ENCODE data around the gene KCNMA1. TPM values are rescaled to one million over a fixed set of nuclear protein-coding genes. Genes with fewer than 3 reads are reported as not detected.

Gene KCNMA1
- total and polyA plus RNA-seq, 2 donors (not counting 1 experiment from before 2014, with no cell fraction given) = 0.82 to 3.1 TPM

GRCh38 chr10:76915316-76915715, 722.3 kb downstream of the KCNMA1 start:
- Histone ChIP-seq H3K4me3 (ENCODE audit: control extremely low read depth in 1 of 5, extremely low read depth in 1 of 5, insufficient read depth in 1 of 5, low read depth in 2 of 5, low read length in 4 of 5) (no peak overlapping the region), H3K27me3 (replicated peaks in 1 of 4; ENCODE audit: control extremely low read depth in 1 of 4, control insufficient read depth in 3 of 4, insufficient read depth in 4 of 4, low read length in 3 of 4) (no peaks in the 10 kb centered on the region), H3K27ac (ENCODE audit: low read length in 2 of 2) (no peak overlapping the region), H4K20me1 (ENCODE audit: control insufficient read depth, insufficient read depth, low read length, poor library complexity, severe bottlenecking) (no peaks in the 10 kb centered on the region), H3K4me1 (ENCODE audit: control insufficient read depth in 2 of 2, insufficient read depth in 2 of 2, low read length in 2 of 2) (no peaks in the 10 kb centered on the region), H3K4me2 (replicated peaks; ENCODE audit: low read depth, low read length, poor library complexity, severe bottlenecking) (no peak overlapping the region), H3K9ac (ENCODE audit: low read length) (no peak overlapping the region), H2AFZ (ENCODE audit: insufficient read depth, low read depth, low read length, poor library complexity, severe bottlenecking) (no peak overlapping the region), H3K36me3 (replicated peaks in 1 of 2; ENCODE audit: control extremely low read depth in 1 of 2, control insufficient read depth in 1 of 2, extremely low read depth in 1 of 2, insufficient read depth in 2 of 2, low read length in 1 of 2) (no peaks in the 10 kb centered on the region), H3K79me2 (ENCODE audit: control insufficient read depth, insufficient read depth, low read length) (no peaks in the 10 kb centered on the region), H3K9me3 (ENCODE audit: control extremely low read depth in 1 of 3, control insufficient read depth in 2 of 3, insufficient read depth in 1 of 3, low read length in 2 of 3) (no peaks in the 10 kb centered on the region)
- ATAC-seq (ENCODE audit: low read depth) = no peak
- ChIA-PET POLR2A (no interaction called here), CTCF (no interaction called here)
- DNase-seq = no peak
- Mint-ChIP-seq H3K27ac (no peak overlapping the region), H3K4me3 (no peak overlapping the region), H3K4me1 (no peaks in the 10 kb centered on the region), H3K27me3 (no peaks in the 10 kb centered on the region), H3K9me3 (ENCODE audit: insufficient read depth) (no peaks in the 10 kb centered on the region)
- TF ChIP-seq EZH2 (IDR thresholded peaks at IDR 0.05; ENCODE audit: borderline replicate concordance, insufficient read depth, low read depth, low read length, poor library complexity, severe bottlenecking) (no peak), CTCF (IDR thresholded peaks at IDR 0.05) (no peak)
- no CpG with 5 or more reads among the region's 2 CpGs for WGBS (ENCODE audit: insufficient coverage)
- intact Hi-C loops (cut with micrococcal nuclease) = no loop called here

- Mint-ChIP-seq H3K27ac (no peak overlapping the region), H3K4me3 (no peak overlapping the region)
These were observed 726.4 kb downstream of the KCNMA1 start for GRCh38 chr10:76911184-76911583.

More at GRCh38 chr10:76911184-76911583, 726.4 kb downstream of the KCNMA1 start:
- intact Hi-C loops (cut with micrococcal nuclease) = no loop called here
- Histone ChIP-seq H3K79me2 (ENCODE audit: control insufficient read depth, insufficient read depth, low read length) (no peaks in the 10 kb centered on the region), H3K27me3 (replicated peaks in 1 of 4; ENCODE audit: control extremely low read depth in 1 of 4, control insufficient read depth in 3 of 4, insufficient read depth in 4 of 4, low read length in 3 of 4) (no peaks in the 10 kb centered on the region), H3K36me3 (replicated peaks in 1 of 2; ENCODE audit: control extremely low read depth in 1 of 2, control insufficient read depth in 1 of 2, extremely low read depth in 1 of 2, insufficient read depth in 2 of 2, low read length in 1 of 2) (no peaks in the 10 kb centered on the region), H3K4me2 (replicated peaks; ENCODE audit: low read depth, low read length, poor library complexity, severe bottlenecking) (no peak overlapping the region), H4K20me1 (ENCODE audit: control insufficient read depth, insufficient read depth, low read length, poor library complexity, severe bottlenecking) (no peaks in the 10 kb centered on the region), H3K9me3 (ENCODE audit: control extremely low read depth in 1 of 3, control insufficient read depth in 2 of 3, insufficient read depth in 1 of 3, low read length in 2 of 3) (no peaks in the 10 kb centered on the region), H2AFZ (ENCODE audit: insufficient read depth, low read depth, low read length, poor library complexity, severe bottlenecking) (no peak overlapping the region), H3K9ac (ENCODE audit: low read length) (no peak overlapping the region), H3K4me3 (ENCODE audit: control extremely low read depth in 1 of 5, extremely low read depth in 1 of 5, insufficient read depth in 1 of 5, low read depth in 2 of 5, low read length in 4 of 5) (no peak overlapping the region), H3K4me1 (ENCODE audit: control insufficient read depth in 2 of 2, insufficient read depth in 2 of 2, low read length in 2 of 2) (no peaks in the 10 kb centered on the region), H3K27ac (ENCODE audit: low read length in 2 of 2) (no peak overlapping the region)
- ATAC-seq (ENCODE audit: low read depth) (no peak), DNase-seq (no peak)
- CTCF ChIA-PET = no interaction called here
- WGBS (ENCODE audit: insufficient coverage) = 71% methylated on average over 1 of the region's 1 CpG
- H3K9me3 Mint-ChIP-seq (ENCODE audit: insufficient read depth) = no peaks in the 10 kb centered on the region
- no peaks in the 10 kb centered on the region for H3K27me3 Mint-ChIP-seq
- TF ChIP-seq CTCF (IDR thresholded peaks at IDR 0.05) = no peak
- TF ChIP-seq EZH2 (IDR thresholded peaks at IDR 0.05; ENCODE audit: borderline replicate concordance, insufficient read depth, low read depth, low read length, poor library complexity, severe bottlenecking) = no peak
- no peaks in the 10 kb centered on the region for H3K4me1 Mint-ChIP-seq
- POLR2A ChIA-PET = no interaction called here

Data from B cell (primary cell).